GM19452 (cell line): ENCODE results near the gene ANHX.

ENCODE experiments used
- ATAC-seq: cut with Tn5 transposase; IDR thresholded peaks from one replicate; pipeline ENCODE4 v1.9.1; 2021; ENCODE audit not compliant: unreplicated experiment

ANHX gene

DNA sequence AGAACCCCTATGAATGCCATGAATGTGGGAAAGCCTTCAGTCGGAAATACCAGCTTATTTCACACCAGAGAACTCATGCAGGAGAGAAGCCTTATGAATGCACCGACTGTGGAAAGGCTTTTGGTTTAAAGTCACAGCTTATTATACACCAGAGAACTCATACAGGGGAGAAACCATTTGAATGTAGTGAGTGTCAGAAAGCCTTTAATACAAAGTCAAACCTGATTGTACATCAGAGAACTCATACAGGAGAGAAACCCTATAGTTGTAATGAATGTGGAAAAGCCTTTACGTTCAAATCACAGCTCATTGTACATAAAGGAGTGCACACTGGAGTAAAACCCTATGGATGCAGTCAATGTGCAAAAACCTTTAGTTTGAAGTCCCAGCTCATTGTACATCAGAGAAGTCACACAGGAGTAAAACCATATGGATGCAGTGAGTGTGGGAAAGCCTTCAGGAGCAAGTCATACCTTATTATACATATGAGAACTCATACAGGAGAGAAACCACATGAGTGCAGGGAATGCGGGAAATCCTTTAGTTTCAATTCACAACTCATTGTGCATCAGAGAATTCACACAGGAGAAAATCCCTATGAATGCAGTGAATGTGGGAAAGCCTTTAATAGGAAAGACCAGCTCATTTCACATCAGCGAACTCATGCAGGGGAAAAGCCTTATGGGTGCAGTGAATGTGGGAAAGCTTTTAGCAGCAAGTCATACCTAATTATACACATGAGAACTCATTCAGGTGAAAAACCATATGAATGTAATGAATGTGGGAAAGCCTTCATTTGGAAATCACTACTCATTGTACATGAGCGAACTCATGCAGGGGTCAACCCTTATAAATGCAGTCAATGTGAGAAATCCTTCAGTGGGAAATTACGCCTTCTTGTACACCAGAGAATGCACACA lies 32.1 kb downstream of the ANHX start:
- no peak for ATAC-seq

DNA sequence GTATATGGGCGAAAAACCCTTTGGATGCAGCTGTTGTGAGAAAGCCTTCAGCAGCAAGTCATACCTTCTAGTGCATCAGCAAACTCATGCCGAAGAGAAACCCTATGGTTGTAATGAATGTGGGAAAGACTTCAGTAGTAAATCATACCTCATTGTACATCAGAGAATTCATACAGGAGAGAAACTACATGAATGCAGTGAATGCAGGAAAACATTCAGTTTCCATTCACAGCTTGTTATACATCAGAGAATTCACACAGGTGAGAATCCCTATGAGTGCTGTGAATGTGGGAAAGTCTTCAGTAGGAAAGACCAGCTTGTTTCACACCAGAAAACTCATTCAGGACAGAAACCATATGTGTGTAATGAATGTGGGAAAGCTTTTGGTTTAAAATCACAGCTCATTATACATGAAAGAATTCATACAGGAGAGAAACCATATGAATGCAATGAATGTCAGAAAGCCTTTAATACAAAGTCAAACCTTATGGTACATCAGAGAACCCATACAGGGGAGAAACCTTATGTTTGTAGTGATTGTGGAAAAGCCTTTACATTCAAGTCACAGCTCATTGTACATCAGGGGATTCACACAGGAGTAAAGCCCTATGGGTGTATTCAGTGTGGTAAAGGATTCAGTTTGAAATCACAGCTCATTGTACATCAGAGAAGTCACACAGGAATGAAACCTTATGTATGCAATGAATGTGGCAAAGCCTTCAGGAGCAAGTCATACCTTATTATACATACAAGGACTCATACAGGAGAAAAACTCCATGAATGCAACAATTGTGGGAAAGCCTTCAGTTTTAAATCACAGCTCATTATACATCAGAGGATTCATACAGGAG lies 33.0 kb downstream of the ANHX start:
- no peak for ATAC-seq

DNA sequence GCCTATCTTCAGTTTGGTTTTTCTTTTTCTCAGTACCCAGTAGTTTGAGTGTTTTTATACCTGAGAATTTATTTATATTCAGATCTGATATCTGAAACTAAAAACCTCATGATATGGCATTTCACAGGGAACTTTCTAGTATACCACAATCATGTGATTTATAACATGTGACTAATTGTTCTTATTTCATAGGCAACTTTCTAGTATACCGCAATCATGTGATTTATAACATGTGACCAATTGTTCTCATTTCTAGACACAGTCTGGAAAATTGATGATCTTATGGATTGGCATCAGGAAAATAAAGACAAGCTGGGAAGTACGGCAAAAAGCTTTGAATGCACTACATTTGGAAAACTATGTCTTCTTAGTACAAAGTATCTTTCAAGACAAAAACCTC lies 33.8 kb downstream of the ANHX start:
- no peak for ATAC-seq

DNA sequence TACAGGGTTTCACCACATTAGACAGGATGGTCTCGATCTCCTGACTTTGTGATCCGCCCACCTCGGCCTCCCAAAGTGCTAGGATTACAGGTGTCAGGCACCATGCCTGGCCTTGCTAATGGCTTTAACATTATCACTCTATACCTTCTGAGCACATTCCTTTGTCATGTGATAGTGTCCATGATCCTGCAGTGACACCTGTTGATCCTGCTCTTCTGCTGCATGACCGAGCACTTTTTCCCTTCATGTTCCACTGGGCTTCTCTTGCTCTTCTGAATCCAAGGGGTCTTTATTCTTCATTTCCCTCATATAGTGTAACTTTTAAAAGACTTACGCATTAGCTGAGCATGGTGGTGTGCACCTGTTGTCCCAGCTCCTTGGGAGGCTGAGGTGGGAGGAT lies 42.8 kb downstream of the ANHX start:
- ATAC-seq = no peak

DNA sequence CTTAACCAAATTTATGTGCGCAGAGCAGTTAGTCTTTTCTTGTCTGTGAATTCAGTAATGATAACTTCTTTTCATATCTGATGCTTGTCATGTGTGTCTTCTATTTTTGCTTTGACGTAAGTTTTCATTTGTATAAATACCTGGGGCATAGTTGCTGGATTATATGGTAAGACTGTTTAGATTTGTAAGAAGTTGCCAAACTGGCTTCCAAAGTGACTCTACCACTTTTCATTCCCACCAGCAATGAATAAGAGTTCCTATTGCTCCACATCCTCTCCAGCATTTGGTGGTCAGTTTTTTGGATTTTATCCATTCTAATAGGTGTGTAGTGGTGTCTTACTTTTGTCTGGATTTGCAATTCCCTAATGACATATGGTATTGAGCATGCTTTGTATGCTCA lies 45.5 kb downstream of the ANHX start:
- no peak for ATAC-seq

DNA sequence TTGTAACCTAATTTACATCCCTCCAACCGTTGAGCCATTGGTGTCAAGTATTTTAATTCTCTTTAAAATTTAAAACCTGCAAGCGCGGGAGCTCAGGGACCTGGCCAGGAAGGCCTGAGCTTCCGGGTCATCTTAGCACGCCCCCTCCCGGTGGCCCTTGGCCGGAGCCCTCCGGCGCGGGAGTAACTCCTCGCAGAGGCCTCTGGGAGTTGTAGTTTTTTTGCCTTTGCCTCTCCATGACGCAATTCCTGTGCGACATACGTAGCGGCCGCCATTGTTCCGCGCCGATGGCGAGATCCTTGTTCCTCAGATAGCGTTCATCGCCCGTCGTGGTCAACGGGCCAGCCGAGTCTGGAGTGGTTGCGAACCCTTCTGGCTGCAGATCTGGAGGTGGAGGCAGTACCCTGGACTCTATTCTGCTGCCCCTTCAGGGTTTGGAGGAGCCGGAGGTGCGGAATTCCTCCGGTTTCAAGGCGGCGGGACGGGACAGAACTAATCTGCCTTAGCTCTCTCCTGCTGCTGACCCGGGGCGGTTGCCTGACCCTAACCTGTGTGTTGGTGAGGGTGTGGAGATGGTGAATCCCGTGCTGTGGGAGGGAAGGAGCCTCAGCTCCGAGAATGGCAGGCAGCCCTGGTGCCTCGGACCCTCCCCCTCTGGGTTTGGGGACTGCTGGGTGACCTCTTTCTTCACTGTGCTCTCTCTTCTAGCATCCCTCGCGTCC lies 54.3 kb downstream of the ANHX start, which contains the start of gene ZNF268:
ZNF268 (plus strand) TSS at position 258 of the 722 bp plus-strand sequence. CDS start 503 bp downstream, outside the sequence.
- ATAC-seq = peak; percentile 94

DNA sequence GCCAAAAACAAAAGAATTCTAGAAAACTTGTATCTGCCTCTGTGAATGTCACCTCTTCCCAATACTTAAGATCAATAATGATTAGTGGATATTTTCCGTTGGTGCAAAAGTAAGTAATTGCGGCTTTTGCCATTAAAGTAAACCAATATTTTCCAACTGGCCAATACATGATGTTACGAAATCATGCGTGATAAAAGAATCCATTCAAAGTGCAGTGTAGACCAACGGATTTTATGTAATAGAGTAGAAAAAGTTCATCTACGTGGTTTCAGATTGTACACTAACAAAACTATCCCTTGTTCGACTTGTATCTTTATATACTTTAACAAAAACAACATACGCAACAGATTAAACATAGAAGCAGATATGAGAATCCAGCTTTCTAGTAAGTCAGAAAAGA lies 55.0 kb downstream of the ANHX start:
- ATAC-seq = no peak

DNA sequence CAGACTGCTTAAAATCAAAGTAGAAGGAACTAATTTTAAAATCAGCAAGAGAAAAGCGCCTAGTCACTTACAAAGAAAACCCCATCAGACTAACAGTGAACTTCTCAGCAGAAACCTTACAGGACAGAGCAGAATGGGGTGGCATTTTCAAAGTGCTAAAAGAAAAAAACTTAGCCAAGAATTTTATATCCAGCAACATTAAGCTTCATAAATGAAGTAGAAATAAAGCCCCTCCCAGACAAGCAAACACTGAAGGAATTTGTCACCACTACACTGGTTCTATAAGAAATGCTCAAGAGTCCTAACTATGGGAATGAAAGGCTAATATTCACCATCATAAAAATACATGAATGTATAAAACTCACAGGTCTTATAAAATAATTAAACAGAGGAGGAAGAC lies 60.8 kb downstream of the ANHX start:
- no peak for ATAC-seq

DNA sequence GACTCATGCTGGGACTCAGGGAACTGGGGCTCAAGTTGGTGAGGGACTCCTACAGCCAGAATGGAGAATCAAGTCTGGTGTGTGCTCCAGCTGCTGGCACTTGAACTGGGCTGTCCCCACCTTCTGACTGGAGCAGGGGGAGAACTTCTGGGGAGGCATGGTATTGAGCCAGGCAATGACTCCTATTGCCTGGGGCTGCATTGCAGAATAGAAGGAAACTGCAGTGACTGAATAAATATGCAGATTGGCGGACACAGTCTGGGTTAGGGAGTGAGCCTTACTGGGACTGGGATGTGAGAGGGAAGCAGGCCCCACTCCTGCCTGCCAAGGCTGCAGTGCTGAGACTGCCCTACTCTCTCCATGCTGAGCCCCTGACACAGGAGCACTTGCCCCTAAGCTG lies 63.2 kb downstream of the ANHX start:
- ATAC-seq = no peak
